ENCODE data around the gene SELPLG. TPM values are rescaled to one million over a fixed set of nuclear protein-coding genes. Genes with fewer than 3 reads are reported as not detected.

SELPLG gene
- total RNA-seq, 4 donors from 2014 or later = 7.2 to 15.7 (median 10.0) TPM

DNA sequence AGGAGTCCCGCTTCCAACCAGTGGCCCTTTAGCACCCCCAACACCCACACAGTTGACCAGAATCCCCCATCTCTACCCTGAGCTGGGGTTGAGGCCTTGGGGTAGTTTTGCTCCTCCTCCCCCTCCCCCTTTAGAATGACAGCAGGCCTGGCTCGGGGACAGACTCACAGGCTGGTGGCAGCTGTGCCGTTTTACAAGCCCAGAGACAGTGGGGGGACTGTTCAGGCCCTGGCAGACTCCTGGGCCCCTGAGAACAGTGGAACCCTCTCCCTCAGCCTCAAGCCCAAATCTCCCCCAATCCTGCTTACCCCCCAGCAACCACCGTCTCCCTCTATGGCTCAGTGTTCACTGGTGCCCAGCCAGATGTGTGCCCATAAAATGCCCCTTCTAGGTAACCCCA is 45.9 kb downstream of the SELPLG start:
- Histone ChIP-seq H3K4me3 (no peak overlapping the region), H3K4me1 (peaks cover 0 to 3% (median 0%) of the 10 kb centered on the region in 4 donors), H3K36me3 (no peaks in the 10 kb centered on the region), H3K27me3 (peaks cover 0 to 17% (median 0%) of the 10 kb centered on the region in 4 donors), H3K9me3 (no peaks in the 10 kb centered on the region), H3K27ac (replicated peaks in 1 of 4) (no peak overlapping the region)
- TF ChIP-seq EP300 (IDR thresholded peaks at IDR 0.05) (no peak), POLR2AphosphoS5 (IDR thresholded peaks at IDR 0.05) (no peak), POLR2A (IDR thresholded peaks at IDR 0.05; ENCODE audit: low read depth) (no peak)
- TF ChIP-seq, protein P1, sequence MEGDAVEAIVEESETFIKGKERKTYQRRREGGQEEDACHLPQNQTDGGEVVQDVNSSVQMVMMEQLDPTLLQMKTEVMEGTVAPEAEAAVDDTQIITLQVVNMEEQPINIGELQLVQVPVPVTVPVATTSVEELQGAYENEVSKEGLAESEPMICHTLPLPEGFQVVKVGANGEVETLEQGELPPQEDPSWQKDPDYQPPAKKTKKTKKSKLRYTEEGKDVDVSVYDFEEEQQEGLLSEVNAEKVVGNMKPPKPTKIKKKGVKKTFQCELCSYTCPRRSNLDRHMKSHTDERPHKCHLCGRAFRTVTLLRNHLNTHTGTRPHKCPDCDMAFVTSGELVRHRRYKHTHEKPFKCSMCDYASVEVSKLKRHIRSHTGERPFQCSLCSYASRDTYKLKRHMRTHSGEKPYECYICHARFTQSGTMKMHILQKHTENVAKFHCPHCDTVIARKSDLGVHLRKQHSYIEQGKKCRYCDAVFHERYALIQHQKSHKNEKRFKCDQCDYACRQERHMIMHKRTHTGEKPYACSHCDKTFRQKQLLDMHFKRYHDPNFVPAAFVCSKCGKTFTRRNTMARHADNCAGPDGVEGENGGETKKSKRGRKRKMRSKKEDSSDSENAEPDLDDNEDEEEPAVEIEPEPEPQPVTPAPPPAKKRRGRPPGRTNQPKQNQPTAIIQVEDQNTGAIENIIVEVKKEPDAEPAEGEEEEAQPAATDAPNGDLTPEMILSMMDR (IDR thresholded peaks at IDR 0.05) = no peak
- no peak for DNase-seq (ENCODE audit: extremely low spot score)
- 58% methylated on average over 3 of the region's 4 CpGs for WGBS
- intact Hi-C loops (cut with DNase I) = no loop called here

DNA sequence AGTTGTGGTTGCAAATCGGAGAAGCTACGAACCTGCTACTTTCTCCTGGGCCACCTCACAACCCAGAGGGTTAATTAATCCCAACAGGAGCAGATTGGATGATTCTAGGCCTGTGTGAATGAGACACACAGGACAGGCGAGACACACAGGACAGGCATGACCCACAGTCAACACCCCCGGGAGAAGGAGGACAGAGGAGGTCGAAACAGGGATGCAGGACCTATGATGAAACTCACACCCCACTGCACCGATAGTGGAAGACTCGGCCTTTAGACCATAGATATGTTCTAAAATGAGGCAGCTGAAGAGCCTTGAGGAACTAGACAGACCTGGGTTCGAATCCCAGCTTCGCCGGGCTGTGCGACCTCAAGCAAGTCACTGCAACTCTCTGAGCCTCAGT is 47.4 kb downstream of the SELPLG start:
- Histone ChIP-seq H3K4me1 (peaks cover 0 to 13% (median 4%) of the 10 kb centered on the region in 4 donors), H3K27ac (replicated peaks in 1 of 4) (no peak overlapping the region), H3K4me3 (no peak overlapping the region), H3K36me3 (no peaks in the 10 kb centered on the region), H3K27me3 (peaks cover 0 to 17% (median 0%) of the 10 kb centered on the region in 4 donors), H3K9me3 (no peaks in the 10 kb centered on the region)
- 92% methylated on average over 11 of the region's 11 CpGs for WGBS
- no peak for DNase-seq (ENCODE audit: extremely low spot score)
- TF ChIP-seq, protein P1 (IDR thresholded peaks at IDR 0.05) = no peak
- TF ChIP-seq EP300 (IDR thresholded peaks at IDR 0.05) = no peak
- no peak for TF ChIP-seq POLR2AphosphoS5 (IDR thresholded peaks at IDR 0.05)
- no peak for TF ChIP-seq POLR2A (IDR thresholded peaks at IDR 0.05; ENCODE audit: low read depth)
- intact Hi-C loops (cut with DNase I) = no loop called here

DNA sequence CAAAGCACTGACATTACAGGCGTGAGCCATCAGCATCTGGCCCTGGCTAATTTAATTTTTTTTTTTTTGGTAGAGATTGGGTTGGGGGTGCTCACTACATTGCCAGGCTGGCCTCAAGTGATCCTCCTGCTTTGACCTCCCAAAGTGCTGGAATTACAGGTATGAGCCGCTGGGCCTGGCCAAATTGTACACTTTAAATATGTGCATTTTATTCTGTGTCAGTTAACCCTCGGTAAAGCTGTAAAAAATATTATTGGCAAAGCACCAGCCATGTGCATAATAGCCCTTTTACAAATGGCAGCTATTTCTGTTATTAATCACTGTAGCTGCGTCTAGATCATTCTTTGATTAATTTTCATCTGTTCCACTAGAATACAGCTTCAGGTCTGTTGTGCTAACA is 47.8 kb downstream of the SELPLG start:
- H3K4me1 ChIP-seq = peaks cover 0 to 17% (median 5%) of the 10 kb centered on the region in 4 donors
- intact Hi-C loops (cut with DNase I) = no loop called here
- H3K4me3 ChIP-seq = no peak overlapping the region
- TF ChIP-seq POLR2A (IDR thresholded peaks at IDR 0.05; ENCODE audit: low read depth) = no peak
- TF ChIP-seq, protein P1 (IDR thresholded peaks at IDR 0.05) = no peak
- TF ChIP-seq EP300 (IDR thresholded peaks at IDR 0.05) = no peak
- TF ChIP-seq POLR2AphosphoS5 (IDR thresholded peaks at IDR 0.05) = no peak
- no peak overlapping the region for H3K27ac ChIP-seq (replicated peaks in 1 of 4)
- peaks cover 0 to 17% (median 0%) of the 10 kb centered on the region in 4 donors for H3K27me3 ChIP-seq
- H3K36me3 ChIP-seq = no peaks in the 10 kb centered on the region
- no peaks in the 10 kb centered on the region for H3K9me3 ChIP-seq
- DNase-seq (ENCODE audit: extremely low spot score) = no peak
- WGBS = 66% methylated on average over 4 of the region's 4 CpGs

DNA sequence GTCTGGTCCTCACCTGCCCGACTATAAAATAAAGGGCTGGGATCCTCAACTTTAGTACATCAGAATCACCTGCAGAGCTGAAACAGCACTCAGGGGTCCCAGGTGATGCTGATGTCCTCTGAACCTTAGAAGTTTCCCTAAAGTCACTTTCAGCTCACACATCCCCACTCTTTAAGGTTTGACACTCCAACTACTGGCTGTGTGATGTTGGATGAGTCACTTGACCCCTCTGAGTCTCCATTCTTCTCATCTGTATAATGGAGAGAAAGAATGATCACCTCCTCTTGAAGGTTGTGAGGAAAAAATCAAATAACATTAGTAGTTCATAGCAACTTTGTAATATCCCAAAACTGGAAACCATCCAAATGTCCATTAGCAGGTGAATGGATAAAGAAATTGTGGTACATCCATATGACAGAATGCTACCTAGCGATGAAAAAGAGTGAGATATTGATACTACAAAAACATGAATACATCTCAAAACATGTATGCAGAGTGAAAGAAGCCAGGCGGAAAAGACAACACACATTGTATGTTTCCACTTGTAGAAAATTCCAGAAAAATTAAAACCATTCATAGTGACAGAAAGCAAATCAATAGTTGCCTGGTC is 49.1 kb downstream of the SELPLG start:
- no peaks in the 10 kb centered on the region for H3K9me3 ChIP-seq
- TF ChIP-seq EP300 (IDR thresholded peaks at IDR 0.05) = no peak
- TF ChIP-seq POLR2A (IDR thresholded peaks at IDR 0.05; ENCODE audit: low read depth) = no peak
- TF ChIP-seq, protein P1 (IDR thresholded peaks at IDR 0.05) = no peak
- TF ChIP-seq POLR2AphosphoS5 (IDR thresholded peaks at IDR 0.05) = no peak
- DNase-seq (ENCODE audit: extremely low spot score) = no peak
- peaks cover 0 to 17% (median 0%) of the 10 kb centered on the region in 4 donors for H3K27me3 ChIP-seq
- no peak overlapping the region for H3K4me3 ChIP-seq
- no peak overlapping the region for H3K27ac ChIP-seq (replicated peaks in 1 of 4)
- no peaks in the 10 kb centered on the region for H3K36me3 ChIP-seq
- 90% methylated on average over 3 of the region's 3 CpGs for WGBS
- intact Hi-C loops (cut with DNase I) = no loop called here
- peaks cover 0 to 23% (median 11%) of the 10 kb centered on the region in 4 donors for H3K4me1 ChIP-seq

DNA sequence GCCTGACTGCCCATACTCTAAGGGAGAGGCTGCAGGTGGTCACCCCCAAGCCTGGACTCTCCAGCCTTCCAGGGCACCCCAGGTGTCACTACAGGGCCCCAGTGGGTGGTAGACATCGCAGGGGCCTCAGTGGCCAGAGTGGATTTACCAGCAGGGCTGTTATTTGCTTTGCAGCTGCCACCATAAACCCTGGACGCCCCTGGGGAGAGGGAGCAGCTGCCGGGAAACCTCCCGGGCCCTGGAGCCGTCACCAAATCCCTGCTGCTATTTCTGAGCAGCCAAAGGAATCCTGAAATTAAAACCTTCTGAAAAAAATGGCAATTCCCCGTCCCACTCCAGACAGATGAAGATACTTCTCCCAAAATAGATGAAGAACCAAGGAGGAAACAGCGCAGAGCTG is 49.7 kb downstream of the SELPLG start:
- Histone ChIP-seq H3K27ac (replicated peaks in 1 of 4) (no peak overlapping the region), H3K36me3 (no peaks in the 10 kb centered on the region), H3K27me3 (peaks cover 0 to 13% (median 0%) of the 10 kb centered on the region in 4 donors), H3K9me3 (no peaks in the 10 kb centered on the region), H3K4me1 (peaks cover 0 to 22% (median 10%) of the 10 kb centered on the region in 4 donors), H3K4me3 (no peak overlapping the region)
- intact Hi-C loops (cut with DNase I) = no loop called here
- TF ChIP-seq POLR2A (IDR thresholded peaks at IDR 0.05; ENCODE audit: low read depth) (no peak), EP300 (IDR thresholded peaks at IDR 0.05) (no peak), POLR2AphosphoS5 (IDR thresholded peaks at IDR 0.05) (no peak)
- TF ChIP-seq, protein P1 (IDR thresholded peaks at IDR 0.05) = no peak
- DNase-seq (ENCODE audit: extremely low spot score) = no peak
- WGBS = 65% methylated on average over 7 of the region's 7 CpGs
